ENCODE data around the gene LPAR5. TPM values are rescaled to one million over a fixed set of nuclear protein-coding genes. Genes with fewer than 3 reads are reported as not detected.

The LPAR5 gene
- total and polyA plus RNA-seq, 2 of the 13 experiments (the other 11 are each of a cell fraction or from before 2014, with no cell fraction given): 0.09 to 0.32 TPM

DNA sequence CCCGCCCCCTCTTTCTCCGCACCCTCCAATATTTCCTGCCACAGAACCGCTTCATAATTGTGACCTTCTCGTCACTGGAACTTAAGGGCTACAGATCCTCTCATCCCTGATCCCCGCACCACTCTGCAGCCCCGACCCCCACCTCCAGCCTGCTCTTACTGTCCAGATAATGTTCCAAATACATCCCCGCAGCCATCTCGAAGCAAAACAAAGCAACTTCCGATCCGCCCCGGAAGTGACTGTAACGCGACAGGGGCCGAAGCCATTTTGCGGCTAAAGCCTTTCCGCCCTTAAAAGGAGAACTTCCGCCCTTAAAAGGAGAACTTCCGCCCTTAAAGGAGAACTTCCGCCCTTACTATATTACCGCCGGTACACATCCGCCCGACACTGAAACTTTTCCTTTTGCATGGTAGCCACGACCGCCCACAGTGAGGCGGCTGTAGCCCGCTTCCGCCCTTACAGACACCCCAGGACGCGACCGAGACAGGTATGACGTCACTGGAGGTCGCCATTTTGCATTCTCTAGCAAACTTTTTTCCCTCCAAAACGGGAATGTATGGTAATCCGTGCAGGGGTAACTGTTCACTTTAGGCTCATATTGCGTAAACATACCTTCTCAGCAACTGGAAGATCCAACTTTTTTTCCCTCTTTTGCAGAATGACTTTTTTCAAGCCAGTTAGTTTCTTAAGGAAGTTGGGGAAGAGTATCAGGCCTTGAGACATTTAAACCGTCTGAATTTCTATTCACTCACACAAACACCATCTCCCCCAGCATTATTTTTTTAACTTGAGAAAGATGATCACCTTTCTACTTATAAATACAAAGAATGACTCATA lies 27.4 kb upstream of the LPAR5 start, which contains the start of gene ING4 (continued):
- TF ChIP-seq, protein P1, sequence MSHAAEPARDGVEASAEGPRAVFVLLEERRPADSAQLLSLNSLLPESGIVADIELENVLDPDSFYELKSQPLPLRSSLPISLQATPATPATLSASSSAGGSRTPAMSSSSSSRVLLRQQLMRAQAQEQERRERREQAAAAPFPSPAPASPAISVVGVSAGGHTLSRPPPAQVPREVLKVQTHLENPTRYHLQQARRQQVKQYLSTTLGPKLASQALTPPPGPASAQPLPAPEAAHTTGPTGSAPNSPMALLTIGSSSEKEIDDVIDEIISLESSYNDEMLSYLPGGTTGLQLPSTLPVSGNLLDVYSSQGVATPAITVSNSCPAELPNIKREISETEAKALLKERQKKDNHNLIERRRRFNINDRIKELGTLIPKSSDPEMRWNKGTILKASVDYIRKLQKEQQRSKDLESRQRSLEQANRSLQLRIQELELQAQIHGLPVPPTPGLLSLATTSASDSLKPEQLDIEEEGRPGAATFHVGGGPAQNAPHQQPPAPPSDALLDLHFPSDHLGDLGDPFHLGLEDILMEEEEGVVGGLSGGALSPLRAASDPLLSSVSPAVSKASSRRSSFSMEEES (CRISPR knock-in tag; IDR thresholded peaks at IDR 0.05): no peak
- TF ChIP-seq ZNF557 (CRISPR knock-in tag; IDR thresholded peaks at IDR 0.05): no peak
- TF ChIP-seq, protein P2, sequence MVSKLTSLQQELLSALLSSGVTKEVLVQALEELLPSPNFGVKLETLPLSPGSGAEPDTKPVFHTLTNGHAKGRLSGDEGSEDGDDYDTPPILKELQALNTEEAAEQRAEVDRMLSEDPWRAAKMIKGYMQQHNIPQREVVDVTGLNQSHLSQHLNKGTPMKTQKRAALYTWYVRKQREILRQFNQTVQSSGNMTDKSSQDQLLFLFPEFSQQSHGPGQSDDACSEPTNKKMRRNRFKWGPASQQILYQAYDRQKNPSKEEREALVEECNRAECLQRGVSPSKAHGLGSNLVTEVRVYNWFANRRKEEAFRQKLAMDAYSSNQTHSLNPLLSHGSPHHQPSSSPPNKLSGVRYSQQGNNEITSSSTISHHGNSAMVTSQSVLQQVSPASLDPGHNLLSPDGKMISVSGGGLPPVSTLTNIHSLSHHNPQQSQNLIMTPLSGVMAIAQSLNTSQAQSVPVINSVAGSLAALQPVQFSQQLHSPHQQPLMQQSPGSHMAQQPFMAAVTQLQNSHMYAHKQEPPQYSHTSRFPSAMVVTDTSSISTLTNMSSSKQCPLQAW (CRISPR knock-in tag; IDR thresholded peaks at IDR 0.05): peak; percentile 89
- TF ChIP-seq, protein P3, sequence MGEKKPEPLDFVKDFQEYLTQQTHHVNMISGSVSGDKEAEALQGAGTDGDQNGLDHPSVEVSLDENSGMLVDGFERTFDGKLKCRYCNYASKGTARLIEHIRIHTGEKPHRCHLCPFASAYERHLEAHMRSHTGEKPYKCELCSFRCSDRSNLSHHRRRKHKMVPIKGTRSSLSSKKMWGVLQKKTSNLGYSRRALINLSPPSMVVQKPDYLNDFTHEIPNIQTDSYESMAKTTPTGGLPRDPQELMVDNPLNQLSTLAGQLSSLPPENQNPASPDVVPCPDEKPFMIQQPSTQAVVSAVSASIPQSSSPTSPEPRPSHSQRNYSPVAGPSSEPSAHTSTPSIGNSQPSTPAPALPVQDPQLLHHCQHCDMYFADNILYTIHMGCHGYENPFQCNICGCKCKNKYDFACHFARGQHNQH (CRISPR knock-in tag; IDR thresholded peaks at IDR 0.05): peak; percentile 91
- TF ChIP-seq AKAP8 (CRISPR knock-in tag; IDR thresholded peaks at IDR 0.05): no peak
- peak; percentile 38; the same call in 1 of the 2 replicates for TF ChIP-seq SIX4 (CRISPR knock-in tag; IDR thresholded peaks at IDR 0.05)
- TF ChIP-seq KLF13 (CRISPR knock-in tag; IDR thresholded peaks at IDR 0.05): no peak
- peak; percentile 24 for TF ChIP-seq TGIF2 (CRISPR knock-in tag; IDR thresholded peaks at IDR 0.05)
- TF ChIP-seq ZNF235 (CRISPR knock-in tag; IDR thresholded peaks at IDR 0.05; ENCODE audit: borderline replicate concordance): no peak
- TF ChIP-seq, protein P4, sequence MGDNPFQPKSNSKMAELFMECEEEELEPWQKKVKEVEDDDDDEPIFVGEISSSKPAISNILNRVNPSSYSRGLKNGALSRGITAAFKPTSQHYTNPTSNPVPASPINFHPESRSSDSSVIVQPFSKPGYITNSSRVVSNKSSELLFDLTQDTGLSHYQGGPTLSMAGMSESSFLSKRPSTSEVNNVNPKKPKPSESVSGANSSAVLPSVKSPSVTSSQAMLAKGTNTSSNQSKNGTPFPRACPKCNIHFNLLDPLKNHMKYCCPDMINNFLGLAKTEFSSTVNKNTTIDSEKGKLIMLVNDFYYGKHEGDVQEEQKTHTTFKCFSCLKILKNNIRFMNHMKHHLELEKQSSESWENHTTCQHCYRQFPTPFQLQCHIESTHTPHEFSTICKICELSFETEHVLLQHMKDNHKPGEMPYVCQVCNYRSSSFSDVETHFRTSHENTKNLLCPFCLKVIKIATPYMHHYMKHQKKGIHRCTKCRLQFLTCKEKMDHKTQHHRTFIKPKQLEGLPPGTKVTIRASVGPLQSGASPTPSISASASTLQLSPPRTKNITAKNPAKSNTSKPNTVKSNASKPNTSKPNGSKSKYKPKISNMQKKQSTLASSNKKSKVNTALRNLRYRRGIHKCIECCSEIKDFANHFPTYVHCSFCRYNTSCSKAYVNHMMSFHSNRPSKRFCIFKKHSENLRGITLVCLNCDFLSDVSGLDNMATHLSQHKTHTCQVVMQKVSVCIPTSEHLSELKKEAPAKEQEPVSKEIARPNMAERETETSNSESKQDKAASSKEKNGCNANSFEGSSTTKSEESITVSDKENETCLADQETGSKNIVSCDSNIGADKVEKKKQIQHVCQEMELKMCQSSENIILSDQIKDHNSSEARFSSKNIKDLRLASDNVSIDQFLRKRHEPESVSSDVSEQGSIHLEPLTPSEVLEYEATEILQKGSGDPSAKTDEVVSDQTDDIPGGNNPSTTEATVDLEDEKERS (CRISPR knock-in tag; IDR thresholded peaks at IDR 0.05): 0 out of 2 replicates have a peak, but pooled peaks have one; percentile 22
- TF ChIP-seq ZFP41 (CRISPR knock-in tag; IDR thresholded peaks at IDR 0.05; ENCODE audit: borderline replicate concordance): no peak
- TF ChIP-seq, protein P5, sequence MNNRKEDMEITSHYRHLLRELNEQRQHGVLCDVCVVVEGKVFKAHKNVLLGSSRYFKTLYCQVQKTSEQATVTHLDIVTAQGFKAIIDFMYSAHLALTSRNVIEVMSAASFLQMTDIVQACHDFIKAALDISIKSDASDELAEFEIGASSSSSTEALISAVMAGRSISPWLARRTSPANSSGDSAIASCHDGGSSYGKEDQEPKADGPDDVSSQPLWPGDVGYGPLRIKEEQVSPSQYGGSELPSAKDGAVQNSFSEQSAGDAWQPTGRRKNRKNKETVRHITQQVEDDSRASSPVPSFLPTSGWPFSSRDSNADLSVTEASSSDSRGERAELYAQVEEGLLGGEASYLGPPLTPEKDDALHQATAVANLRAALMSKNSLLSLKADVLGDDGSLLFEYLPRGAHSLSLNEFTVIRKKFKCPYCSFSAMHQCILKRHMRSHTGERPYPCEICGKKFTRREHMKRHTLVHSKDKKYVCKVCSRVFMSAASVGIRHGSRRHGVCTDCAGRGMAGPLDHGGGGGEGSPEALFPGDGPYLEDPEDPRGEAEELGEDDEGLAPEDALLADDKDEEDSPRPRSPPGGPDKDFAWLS (CRISPR knock-in tag; IDR thresholded peaks at IDR 0.05; ENCODE audit: borderline replicate concordance): no peak; the same call in 1 of the 2 replicates
- no peak for TF ChIP-seq IKZF4 (CRISPR knock-in tag; IDR thresholded peaks at IDR 0.05; ENCODE audit: borderline replicate concordance, low read depth, not compliant biosample characterization)
- 0 out of 2 replicates have a peak, but pooled peaks have one; percentile 65 for TF ChIP-seq ZSCAN30 (CRISPR knock-in tag; IDR thresholded peaks at IDR 0.05)
- TF ChIP-seq KLF9 (CRISPR knock-in tag; IDR thresholded peaks at IDR 0.05; ENCODE audit: low read depth): 0 out of 2 replicates have a peak, but pooled peaks have one; percentile 42
- peak; percentile 76 for TF ChIP-seq ZMYM4 (CRISPR knock-in tag; IDR thresholded peaks at IDR 0.05)
- TF ChIP-seq HOXA9 (CRISPR knock-in tag; IDR thresholded peaks at IDR 0.05; ENCODE audit: borderline replicate concordance): 0 out of 2 replicates have a peak, but pooled peaks have one; percentile 28
- no peak; the same call in 1 of the 2 replicates for TF ChIP-seq ZNF614 (CRISPR knock-in tag; IDR thresholded peaks at IDR 0.05; ENCODE audit: borderline replicate concordance)
- TF ChIP-seq JUNB (CRISPR knock-in tag; IDR thresholded peaks at IDR 0.05; ENCODE audit: borderline replicate concordance): peak; percentile 77; the same call in 1 of the 2 replicates

Measured in HepG2 (cell line).